ENCODE data around the gene MYO3B.
"Not testable (repeated sequence)": the region's sequence is repeated elsewhere in the genome, so short reads cannot be mapped to it uniquely, and the experiment has no call there.

MYO3B gene

GRCh38 chr2:170241756-170242155 lies 63.8 kb downstream of the MYO3B start:
- DNase-seq, result no peak

GRCh38 chr2:170243118-170243837 lies 65.3 kb downstream of the MYO3B start:
- DNase-seq, result no peak

- no peak for DNase-seq
Observed at GRCh38 chr2:170243898-170244297, 66.0 kb downstream of the MYO3B start.

- no peak for DNase-seq
Observed at GRCh38 chr2:170244555-170244954, 66.6 kb downstream of the MYO3B start.

GRCh38 chr2:170245312-170245711 lies 67.4 kb downstream of the MYO3B start:
- DNase-seq, result no peak

GRCh38 chr2:170247333-170247732 lies 69.4 kb downstream of the MYO3B start:
- DNase-seq, result no peak

- no peak for DNase-seq
Observed at GRCh38 chr2:170247882-170248393, 70.0 kb downstream of the MYO3B start.

- no peak for DNase-seq
Observed at GRCh38 chr2:170248574-170249393, 70.8 kb downstream of the MYO3B start.

- DNase-seq, result no peak
Observed at GRCh38 chr2:170249761-170250160, 71.8 kb downstream of the MYO3B start.

GRCh38 chr2:170250584-170250983 lies 72.6 kb downstream of the MYO3B start:
- DNase-seq, result no peak

- DNase-seq, result no peak
Observed at GRCh38 chr2:170252414-170252813, 74.5 kb downstream of the MYO3B start.

- DNase-seq, result no peak
Observed at GRCh38 chr2:170253721-170254230, 75.8 kb downstream of the MYO3B start.

- no peak for DNase-seq
Observed at GRCh38 chr2:170254293-170254732, 76.4 kb downstream of the MYO3B start.

GRCh38 chr2:170255137-170255536 lies 77.2 kb downstream of the MYO3B start:
- no peak for DNase-seq

- no peak for DNase-seq
Observed at GRCh38 chr2:170255971-170256370, 78.0 kb downstream of the MYO3B start.

- DNase-seq, result no peak
Observed at GRCh38 chr2:170258382-170258781, 80.4 kb downstream of the MYO3B start.

GRCh38 chr2:170260188-170260587 lies 82.2 kb downstream of the MYO3B start:
- no peak for DNase-seq

- DNase-seq, result no peak
Observed at GRCh38 chr2:170261566-170261965, 83.6 kb downstream of the MYO3B start.

- no peak for DNase-seq
Observed at GRCh38 chr2:170262343-170262742, 84.4 kb downstream of the MYO3B start.

GRCh38 chr2:170262806-170263205 lies 84.9 kb downstream of the MYO3B start:
- DNase-seq, result no peak

GRCh38 chr2:170263728-170264521 lies 86.0 kb downstream of the MYO3B start:
- DNase-seq, result not testable (repeated sequence)

GRCh38 chr2:170264522-170264860 lies 86.5 kb downstream of the MYO3B start:
- no peak for DNase-seq

GRCh38 chr2:170264865-170265264 lies 86.9 kb downstream of the MYO3B start:
- DNase-seq, result no peak

Data from activated T-cell treated with anti-CD3 and anti-CD28 coated beads, Interleukin-2, amount 50 U/mL, for 48 hours (primary cell).